Amniotic stem cell (primary cell): ENCODE measurements around the gene PLA2G4F.

Experiments used
- DNase-seq: peaks from one replicate; lab custom pipeline; 2025; lab: John Stamatoyannopoulos, UW

PLA2G4F gene

GRCh38 chr15:42156243-42156922 lies at the start of gene PLA2G4F:
Gene PLA2G4F (minus strand): TSS chr15:42156636. CDS start chr15:42156549, 87 bp downstream.
- DNase-seq, result no peak

- DNase-seq, result no peak
These were observed 47.5 kb upstream of the PLA2G4F start for GRCh38 chr15:42203891-42204290.

- no peak for DNase-seq
These were observed 46.2 kb upstream of the PLA2G4F start for GRCh38 chr15:42202653-42203052.

GRCh38 chr15:42201801-42202200 lies 45.4 kb upstream of the PLA2G4F start:
- no peak for DNase-seq

GRCh38 chr15:42199126-42199525 lies 42.7 kb upstream of the PLA2G4F start:
- DNase-seq, result no peak

- no peak for DNase-seq
These were observed 42.1 kb upstream of the PLA2G4F start for GRCh38 chr15:42198516-42198915.

- no peak for DNase-seq
These were observed 38.1 kb upstream of the PLA2G4F start for GRCh38 chr15:42194513-42194912.

- no peak for DNase-seq
These were observed 36.9 kb upstream of the PLA2G4F start for GRCh38 chr15:42193383-42193782.

- DNase-seq, result no peak
These were observed 35.3 kb upstream of the PLA2G4F start for GRCh38 chr15:42191610-42192346.

- no peak for DNase-seq
These were observed 33.9 kb upstream of the PLA2G4F start for GRCh38 chr15:42190370-42190769.

GRCh38 chr15:42185801-42186200 lies 29.4 kb upstream of the PLA2G4F start:
- DNase-seq, result no peak

GRCh38 chr15:42184736-42185135 lies 28.3 kb upstream of the PLA2G4F start:
- no peak for DNase-seq

GRCh38 chr15:42184296-42184695 lies 27.9 kb upstream of the PLA2G4F start:
- DNase-seq, result no peak

GRCh38 chr15:42182961-42183360 lies 26.5 kb upstream of the PLA2G4F start:
- no peak for DNase-seq

- DNase-seq, result no peak
These were observed 26.0 kb upstream of the PLA2G4F start for GRCh38 chr15:42182328-42182886.

GRCh38 chr15:42178056-42178455 lies 21.6 kb upstream of the PLA2G4F start:
- DNase-seq, result no peak

GRCh38 chr15:42175671-42176070 lies 19.2 kb upstream of the PLA2G4F start:
- DNase-seq, result no peak

GRCh38 chr15:42172475-42172874 lies 16.0 kb upstream of the PLA2G4F start:
- DNase-seq, result no peak

GRCh38 chr15:42171795-42172194 lies 15.4 kb upstream of the PLA2G4F start:
- no peak for DNase-seq

- DNase-seq, result no peak
These were observed 14.7 kb upstream of the PLA2G4F start for GRCh38 chr15:42171122-42171521.

- no peak for DNase-seq
These were observed 9.9 kb upstream of the PLA2G4F start for GRCh38 chr15:42166225-42166940.

- no peak for DNase-seq
These were observed 8.7 kb upstream of the PLA2G4F start for GRCh38 chr15:42165106-42165505.
